Heart left ventricle (tissue), 16 donors: ENCODE measurements around the gene NXPE3. TPM values are rescaled to one million over a fixed set of nuclear protein-coding genes. Genes with fewer than 3 reads are reported as not detected.

ENCODE experiments used
- ATAC-seq, 4 donors: fragments of 200-7000 bp; cut with Tn5 transposase; one replicate each; pipeline ENCODE4 v1.9.1; 2020 to 2022; ENCODE audit warnings: moderate library complexity in 4 of 4, mild to moderate bottlenecking in 3 of 4, moderate number of reproducible peaks in 1 of 4
- DNase-seq, 5 donors: peaks; one replicate each; pipeline ENCODE4 v3.0.0-alpha.2; 2020
- H3K27ac ChIP-seq, 12 donors: fragments of 200-600 bp; sonication (generic) in 4 of 12; one replicate each; pipeline versions ENCODE4 v1.5.0 to v1.8.0; 2016 to 2022; ENCODE audit warnings: mild to moderate bottlenecking in 2 of 12
- H3K27me3 ChIP-seq, 9 donors: fragments of 200-600 bp; sonication (generic) in 2 of 9; one replicate each; pipeline versions ENCODE4 v1.5.1 to v1.8.0; 2016 to 2022; ENCODE audit warnings: mild to moderate bottlenecking in 3 of 9
- H3K36me3 ChIP-seq, 9 donors: fragments of 200-600 bp; sonication (generic) in 2 of 9; one replicate each; pipeline versions ENCODE4 v1.5.0 to v1.8.0; 2018 to 2022; ENCODE audit warnings: mild to moderate bottlenecking in 2 of 9
- H3K4me1 ChIP-seq, 12 donors: fragments of 200-600 bp; sonication (generic) in 4 of 12; one replicate each; pipeline versions ENCODE4 v1.5.0 to v1.8.0; 2016 to 2022; ENCODE audit warnings: mild to moderate bottlenecking in 3 of 12
- H3K4me3 ChIP-seq, 12 donors: fragments of 200-600 bp; sonication (generic) in 4 of 12; one replicate each; pipeline versions ENCODE4 v1.5.0 to v1.8.0; 2017 to 2022; ENCODE audit warnings: mild to moderate bottlenecking in 9 of 12, moderate library complexity in 4 of 12
- H3K9me3 ChIP-seq, 12 donors: fragments of 200-600 bp; sonication (generic) in 4 of 12; one replicate each; pipeline versions ENCODE4 v1.5.0 to v1.8.0; 2016 to 2022; ENCODE audit warnings: mild to moderate bottlenecking in 1 of 12
- POLR2A ChIP-seq, 2 donors: fragments of 450-650 bp; IDR thresholded peaks; one replicate each; pipeline ENCODE4 v1.6.1; 2017; ENCODE audit warnings: antibody characterized with exemption in 2 of 2, mild to moderate bottlenecking in 2 of 2, moderate library complexity in 2 of 2
- WGBS, 4 donors: extraction: QIAGEN DNeasy Blood & Tissue Kit in 2 of 4; methylation state at CpG; one replicate each; pipeline versions ENCODE4 v1.1.5 to v1.1.7; 2013 to 2018; 5-methylcytosine and 5-hydroxymethylcytosine counted together
- intact Hi-C, 10 donors: fragments of 100-400 bp; cut with DNase I; formaldehyde crosslinking; loops; one replicate each; pipeline versions ENCODE4 v1.11.1 to v1.14.2; 2022
- polyA plus RNA-seq, 2 donors: library from polyadenylated mRNA; stranded (reverse); fragments of 200-250 nt; gene quantifications; one replicate each; pipeline ENCODE4 v1.2.3, GENCODE V29; 2013
- total RNA-seq, 9 donors: library from RNA; depleted of rRNA in 2 of 9; stranded (reverse); fragments of >200 nt in 2 of 9; fragmentation: NEBNext Ultra II Directional in 3 of 9; extraction: Animal tissue kit (Norgen Biotek cat#: 25700) in 3 of 9; gene quantifications; one replicate each; pipeline versions ENCODE4 v1.1.0 to v1.2.4, GENCODE V29; 2016 to 2023
- TF ChIP-seq, protein P1 (sequence below), 12 donors: fragments of 200-600 bp; sonication (generic) in 4 of 12; IDR thresholded peaks; one replicate each; pipeline versions ENCODE4 v1.5.0 to v1.8.0; 2018 to 2022; ENCODE audit warnings: antibody characterized with exemption in 12 of 12, mild to moderate bottlenecking in 5 of 12
- donor health status: ischemic (EF 13 %, LVEDD 7.1; RV severe dilation, severe dysfunction).
- donor health status: healthy with polysubstance abuse.
- donor health status: DM: no; HTN: yes; CAD: no.
- donor health status: DM: no; HTN: no; CAD: no.
- donor health status: ischemic (EF 25% LVEDD 6.9; RV normal size, moderate dysfunction).
- donor health status: ischemic (EF 25% LVEDD 5.7; RV mildly dilated, moderate dysfunction).
- donor health status: healthy.
- donor health status: DM: yes; HTN: yes; CAD: no.
- donor health status: ischemic (EF 35%, LVEDD 5.7; RV mildly dilated, moderate dysfunction).
- donor health status: nonischemic (EF 11% LVEDD 7.7; RV severe dilation, severe dysfunction).
- donor health status: DM: yes; HTN: yes; CAD: no.
- donor health status: PGD.
- donor health status: ischemic (EF 29% LVEDD 5.4; RV normal size, mild dysfunction).
- donor health status: nonischemic (EF 23%, LVEDD 6.1; RV moderate dilation, normal function).

The NXPE3 gene
- total and polyA plus RNA-seq, 11 donors, result 13.3 to 43.8 (median 35.6) TPM

DNA sequence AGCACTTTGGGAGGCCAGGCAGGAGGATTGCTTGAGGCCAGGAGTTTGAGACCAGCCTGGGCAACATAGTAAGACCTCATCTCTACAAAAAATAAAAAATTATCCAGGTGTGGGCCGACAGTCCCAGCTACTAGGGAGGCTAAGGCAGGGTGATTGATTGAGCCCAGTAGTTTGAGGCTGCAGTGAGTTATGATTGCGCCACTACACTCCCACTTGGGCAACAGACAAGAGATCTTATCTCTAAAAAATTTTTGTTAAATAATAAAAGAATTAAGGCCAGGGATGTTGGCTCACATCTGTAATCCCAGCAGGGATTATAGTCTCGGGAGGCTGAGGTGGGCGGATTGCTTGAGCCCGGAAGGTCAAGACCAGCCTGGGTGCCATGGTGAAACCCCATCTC, 44.5 kb downstream of the NXPE3 start:
- DNase-seq (no peak), ATAC-seq (no peak)
- H3K27me3 ChIP-seq, result no peaks in the 10 kb centered on the region
- H3K36me3 ChIP-seq, result peaks cover 0 to 47% (median 16%) of the 10 kb centered on the region in 9 donors
- H3K9me3 ChIP-seq, result no peaks in the 10 kb centered on the region
- no peak overlapping the region for H3K4me3 ChIP-seq
- WGBS, 4 donors, result 87 to 91% (median 89%) methylated on average over 5 of the region's 5 CpGs
- peaks cover 0 to 23% (median 18%) of the 10 kb centered on the region in 12 donors for H3K4me1 ChIP-seq
- TF ChIP-seq, protein P1, sequence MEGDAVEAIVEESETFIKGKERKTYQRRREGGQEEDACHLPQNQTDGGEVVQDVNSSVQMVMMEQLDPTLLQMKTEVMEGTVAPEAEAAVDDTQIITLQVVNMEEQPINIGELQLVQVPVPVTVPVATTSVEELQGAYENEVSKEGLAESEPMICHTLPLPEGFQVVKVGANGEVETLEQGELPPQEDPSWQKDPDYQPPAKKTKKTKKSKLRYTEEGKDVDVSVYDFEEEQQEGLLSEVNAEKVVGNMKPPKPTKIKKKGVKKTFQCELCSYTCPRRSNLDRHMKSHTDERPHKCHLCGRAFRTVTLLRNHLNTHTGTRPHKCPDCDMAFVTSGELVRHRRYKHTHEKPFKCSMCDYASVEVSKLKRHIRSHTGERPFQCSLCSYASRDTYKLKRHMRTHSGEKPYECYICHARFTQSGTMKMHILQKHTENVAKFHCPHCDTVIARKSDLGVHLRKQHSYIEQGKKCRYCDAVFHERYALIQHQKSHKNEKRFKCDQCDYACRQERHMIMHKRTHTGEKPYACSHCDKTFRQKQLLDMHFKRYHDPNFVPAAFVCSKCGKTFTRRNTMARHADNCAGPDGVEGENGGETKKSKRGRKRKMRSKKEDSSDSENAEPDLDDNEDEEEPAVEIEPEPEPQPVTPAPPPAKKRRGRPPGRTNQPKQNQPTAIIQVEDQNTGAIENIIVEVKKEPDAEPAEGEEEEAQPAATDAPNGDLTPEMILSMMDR (IDR thresholded peaks at IDR 0.05), result no peak
- no peak for TF ChIP-seq POLR2A (IDR thresholded peaks at IDR 0.05)
- intact Hi-C loops, result loop anchor here in 2 of 10 donors (10.0 kb wide), 2 partner anchors 121 to 911 kb away; no protein-coding TSS in a partner anchor
- no peak overlapping the region for H3K27ac ChIP-seq

DNA sequence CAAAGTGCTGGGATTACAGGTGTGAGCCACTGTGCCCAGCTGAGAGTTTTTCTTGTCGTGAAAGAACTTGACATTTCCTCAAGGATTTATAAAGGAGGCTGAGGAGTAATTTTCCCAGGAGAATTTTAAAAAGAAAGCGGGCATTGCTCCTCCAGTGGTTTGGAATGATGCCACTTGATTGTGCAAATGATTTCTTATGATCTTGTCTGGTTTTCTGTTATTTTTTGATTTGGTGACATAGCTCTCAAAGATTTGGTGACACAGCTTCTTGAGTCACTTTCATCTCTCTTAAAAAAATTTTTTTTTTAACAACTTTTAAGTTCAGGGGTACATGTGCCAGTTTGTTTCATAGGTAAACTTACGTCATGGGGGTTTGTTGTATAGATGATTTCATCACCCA, 45.7 kb downstream of the NXPE3 start:
- intact Hi-C loops, result loop anchor here in 2 of 10 donors (10.0 kb wide), 2 partner anchors 120 to 910 kb away; no protein-coding TSS in a partner anchor
- H3K9me3 ChIP-seq, result no peaks in the 10 kb centered on the region
- ATAC-seq, result no peak
- no peak overlapping the region for H3K4me3 ChIP-seq
- peaks cover 0 to 36% (median 16%) of the 10 kb centered on the region in 9 donors for H3K36me3 ChIP-seq
- TF ChIP-seq, protein P1 (IDR thresholded peaks at IDR 0.05), result no peak
- TF ChIP-seq POLR2A (IDR thresholded peaks at IDR 0.05), result no peak
- H3K27me3 ChIP-seq, result no peaks in the 10 kb centered on the region
- H3K4me1 ChIP-seq, result peaks cover 0 to 35% (median 30%) of the 10 kb centered on the region in 12 donors
- H3K27ac ChIP-seq, result no peak overlapping the region
- DNase-seq, result no peak
- 67 to 82% (median 75%) methylated on average over 3 of the region's 3 CpGs for WGBS, 4 donors

DNA sequence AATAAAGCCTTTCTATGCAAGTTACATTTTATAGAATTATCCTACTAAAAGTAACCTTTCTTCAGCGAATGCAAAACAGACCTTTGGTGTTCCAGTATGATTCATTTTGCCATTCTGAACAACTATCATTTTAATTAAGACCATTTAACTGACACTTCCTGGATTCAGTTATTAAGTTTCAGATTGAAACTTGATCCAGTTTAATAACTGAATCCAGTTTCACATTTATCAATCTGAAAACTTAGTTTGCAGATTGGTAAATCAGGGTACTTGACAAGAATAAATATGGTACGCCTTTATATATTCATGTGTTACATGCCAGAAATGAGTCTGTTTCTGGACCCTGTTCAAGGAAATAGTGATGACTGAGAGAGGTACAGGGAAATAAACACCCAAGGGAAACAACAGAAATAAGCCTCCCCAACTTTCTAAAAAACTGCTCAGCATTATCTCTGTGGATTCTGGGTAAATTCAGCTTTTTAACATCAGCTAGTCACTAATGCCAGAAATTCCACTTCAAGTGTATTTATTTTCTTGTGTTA, 47.0 kb downstream of the NXPE3 start:
- ATAC-seq (no peak), DNase-seq (no peak)
- no peak for TF ChIP-seq POLR2A (IDR thresholded peaks at IDR 0.05)
- Histone ChIP-seq H3K36me3 (peaks cover 0 to 25% (median 12%) of the 10 kb centered on the region in 9 donors), H3K9me3 (no peaks in the 10 kb centered on the region), H3K4me3 (no peak overlapping the region), H3K27ac (peak overlapping the region in 7 of 12 donors; percentile 18 to 91 (median 87)), H3K27me3 (no peaks in the 10 kb centered on the region), H3K4me1 (peaks cover 0 to 37% (median 32%) of the 10 kb centered on the region in 12 donors)
- intact Hi-C loops, result loop anchor here in 4 of 10 donors (2.0 to 10.0 kb wide), 3 partner anchors 23 to 909 kb away; partner anchors contain the start of gene NFKBIZ (in 2 of the 4)
- WGBS, 4 donors, result 56 to 62% (median 60%) methylated on average over 2 of the region's 2 CpGs

DNA sequence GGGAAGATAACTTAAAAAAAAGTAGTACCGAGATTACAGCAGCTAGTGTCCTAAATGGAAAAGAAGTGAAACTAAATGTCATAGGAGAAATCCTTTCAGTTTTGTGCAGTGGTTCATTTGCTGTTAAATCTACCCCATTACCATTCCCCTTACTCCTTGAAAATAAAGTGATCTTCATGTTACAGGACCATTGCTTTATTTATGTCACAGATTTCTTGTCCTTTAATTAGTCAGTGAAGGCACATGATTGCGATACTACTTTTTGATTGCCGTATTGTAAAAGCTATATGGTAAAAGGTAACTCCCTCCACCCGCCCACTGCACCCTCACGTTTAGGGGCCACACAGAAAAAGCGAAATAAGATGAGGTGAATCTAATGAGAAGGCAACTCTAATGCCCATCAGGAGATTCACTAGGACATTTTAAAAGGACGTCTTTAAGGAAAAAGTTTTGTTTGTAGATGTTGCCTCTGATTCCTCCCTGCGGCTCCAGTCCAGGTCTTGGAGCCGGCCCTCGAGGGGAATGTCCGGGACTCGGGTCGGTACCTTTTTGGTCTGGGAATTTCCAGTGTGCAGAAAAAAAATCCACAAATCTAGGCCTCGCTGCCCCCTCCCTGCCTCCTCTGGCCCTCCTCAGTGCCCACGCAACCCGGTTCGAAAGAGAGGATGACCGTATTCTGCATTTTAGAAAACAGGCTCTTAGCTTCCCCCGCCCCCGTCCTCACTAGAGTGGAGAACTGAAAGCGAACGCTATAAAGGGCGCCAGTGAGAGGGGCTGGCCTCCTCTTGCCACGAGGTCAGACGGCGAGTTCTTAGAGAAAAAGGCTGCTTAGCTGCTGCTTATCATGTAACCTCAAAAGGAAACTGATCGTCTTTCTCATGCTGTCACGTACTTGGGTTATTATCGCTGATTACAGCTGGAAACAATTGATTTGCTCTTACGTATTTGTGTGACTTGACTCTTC, 48.5 kb downstream of the NXPE3 start:
- Histone ChIP-seq H3K27ac (peak overlapping the region; percentile 34 to 91 (median 85)), H3K27me3 (no peaks in the 10 kb centered on the region), H3K9me3 (no peaks in the 10 kb centered on the region), H3K4me1 (peaks cover 0 to 37% (median 32%) of the 10 kb centered on the region in 12 donors), H3K36me3 (peaks cover 0 to 10% (median 0%) of the 10 kb centered on the region in 9 donors), H3K4me3 (peak overlapping the region; percentile 37 to 71 (median 60))
- 2 to 3% (median 2%) methylated on average over 30 of the region's 30 CpGs for WGBS, 4 donors
- peak; percentile 77 to 82 (median 79) for DNase-seq
- TF ChIP-seq POLR2A (IDR thresholded peaks at IDR 0.05), result peak in 1 of 2 donors; percentile 16
- TF ChIP-seq, protein P1 (IDR thresholded peaks at IDR 0.05), result peak in 1 of 12 donors; percentile 8
- intact Hi-C loops, result loop anchor here in 4 of 10 donors (1.0 to 10.0 kb wide), 4 partner anchors 21 to 907 kb away; partner anchors contain the start of gene NFKBIZ (in 3 of the 4)
- peak; percentile 80 to 90 (median 87) for ATAC-seq
